GM12892 (cell line): ENCODE data around the gene CBFA2T2.

ENCODE experiments used
- POLR2A ChIP-seq: IDR thresholded peaks from 2 replicates; pipeline ENCODE4 v1.6.1; 2011; ENCODE audit warnings: low read depth, low read length, control low read depth
- POLR2AphosphoS5 ChIP-seq: IDR thresholded peaks from 2 replicates; pipeline ENCODE4 v1.6.1; 2011; ENCODE audit warnings: low read depth, low read length, control low read depth

DNA sequence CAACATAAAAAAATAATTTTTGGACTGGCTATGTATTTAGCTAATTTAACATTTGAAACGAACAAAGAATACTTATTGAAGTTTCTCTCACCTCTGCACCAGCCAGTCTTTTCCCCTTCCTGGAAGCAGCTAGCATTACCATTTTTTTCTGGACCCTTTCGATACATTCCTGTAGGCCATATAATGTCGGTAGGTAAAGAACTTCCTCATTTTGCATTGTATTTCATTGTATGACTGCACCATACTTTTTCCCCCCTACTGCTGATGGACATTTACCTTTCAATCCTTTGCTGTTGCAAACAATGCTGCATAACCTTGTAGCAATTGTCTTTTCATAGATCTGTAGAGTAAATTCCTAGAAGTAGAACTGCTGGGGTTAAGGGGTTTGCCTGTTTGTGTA lies 17.6 kb downstream of the CBFA2T2 start:
- TF ChIP-seq POLR2A (no peak), POLR2AphosphoS5 (no peak)
